Pulmonary artery endothelial cell (primary cell): ENCODE measurements around the gene E2F8. TPM values are rescaled to one million over a fixed set of nuclear protein-coding genes. Genes with fewer than 3 reads are reported as not detected.

Source experiments
- DNase-seq: peaks from one replicate; pipeline ENCODE4 v3.0.0-alpha.2; 2011; ENCODE audit warnings: low read depth, low spot score
- total RNA-seq: library from RNA; depleted of rRNA; stranded (reverse); fragments of >200 nt; gene quantifications from 2 replicates; pipeline ENCODE4 v1.2.3, GENCODE V29; 2014

Gene E2F8
- total RNA-seq, 1 donor from 2014 or later: 2.5 TPM

DNA sequence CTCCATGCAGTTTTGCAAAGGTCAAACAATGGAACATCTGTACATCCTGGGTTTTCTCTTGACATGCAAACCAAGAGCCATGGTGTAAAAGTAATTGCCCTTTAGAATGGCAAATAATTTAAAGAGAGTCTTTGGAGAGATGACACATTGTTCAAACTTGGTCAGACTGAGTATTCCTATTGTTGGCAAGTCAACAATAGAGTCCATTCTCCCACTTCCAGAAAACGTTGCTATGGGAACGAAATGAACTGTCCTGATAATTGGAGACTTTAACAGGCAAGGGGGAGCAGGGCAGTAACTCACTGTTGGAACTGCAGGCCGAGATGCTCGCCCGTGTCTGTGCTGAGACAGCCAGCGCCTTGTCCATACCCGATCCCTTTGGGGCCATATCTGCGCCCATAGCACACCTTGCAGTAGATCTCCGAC, 52.9 kb downstream of the E2F8 start:
- DNase-seq: no peak

DNA sequence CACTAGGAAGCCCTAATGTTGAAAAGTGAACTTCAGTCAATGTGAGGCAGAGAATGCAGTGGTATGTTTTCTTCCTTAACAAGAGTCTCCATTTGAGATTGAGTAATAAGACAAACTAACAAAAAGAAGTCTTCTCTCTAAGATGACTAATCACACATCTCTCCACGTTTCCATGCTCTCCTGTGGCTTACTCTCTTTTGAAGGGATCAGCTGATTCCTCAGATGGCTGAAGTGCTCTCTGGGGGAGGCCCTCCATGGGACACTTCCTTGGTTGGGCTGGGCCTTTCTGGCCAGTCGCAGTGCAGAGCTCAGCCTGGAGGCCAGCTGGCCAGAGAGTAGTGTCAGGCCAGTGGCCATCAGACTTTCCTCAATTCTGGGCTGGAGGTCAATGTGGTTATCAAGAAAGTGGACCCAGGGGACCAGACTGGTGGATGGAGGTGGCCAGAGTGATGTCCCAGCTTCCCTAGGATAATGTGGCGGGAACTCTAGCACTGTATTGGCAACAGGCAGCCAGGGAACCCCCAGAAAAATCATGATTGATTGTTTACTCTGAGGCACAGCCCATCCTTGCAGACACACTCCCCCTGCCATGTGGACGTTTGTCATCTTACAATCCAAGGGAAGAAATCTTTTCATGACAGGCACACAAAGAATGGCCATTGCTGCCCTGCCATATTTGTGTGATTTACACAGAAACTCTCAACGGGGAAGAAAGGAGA, 53.5 kb downstream of the E2F8 start:
- DNase-seq: no peak

- no peak for DNase-seq
Observed at GRCh38 chr11:19185516-19186052, 55.2 kb downstream of the E2F8 start.

DNA sequence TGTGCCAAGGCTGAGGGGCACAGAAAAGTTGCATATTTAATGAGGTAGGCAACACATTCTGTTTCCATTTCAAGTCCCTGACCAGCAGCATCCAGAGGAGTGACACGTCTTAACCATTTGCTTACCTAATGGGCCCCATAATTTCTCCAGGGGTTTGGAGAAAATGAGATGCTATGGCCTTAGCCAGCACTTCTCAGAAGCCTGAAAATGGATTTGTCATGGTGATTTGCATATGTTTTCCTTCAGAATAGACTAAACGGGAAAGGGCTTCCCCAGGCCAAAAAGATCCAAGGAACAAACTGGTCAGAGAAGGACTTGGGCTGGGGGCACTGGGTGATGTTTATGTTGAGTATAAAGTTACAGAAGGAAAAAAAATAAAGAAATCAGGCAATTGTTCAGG, 55.7 kb downstream of the E2F8 start:
- DNase-seq: no peak

GRCh38 chr11:19183646-19184045, 57.1 kb downstream of the E2F8 start:
- no peak for DNase-seq

- DNase-seq: no peak
Observed at GRCh38 chr11:19181531-19182261, 59.0 kb downstream of the E2F8 start.

DNA sequence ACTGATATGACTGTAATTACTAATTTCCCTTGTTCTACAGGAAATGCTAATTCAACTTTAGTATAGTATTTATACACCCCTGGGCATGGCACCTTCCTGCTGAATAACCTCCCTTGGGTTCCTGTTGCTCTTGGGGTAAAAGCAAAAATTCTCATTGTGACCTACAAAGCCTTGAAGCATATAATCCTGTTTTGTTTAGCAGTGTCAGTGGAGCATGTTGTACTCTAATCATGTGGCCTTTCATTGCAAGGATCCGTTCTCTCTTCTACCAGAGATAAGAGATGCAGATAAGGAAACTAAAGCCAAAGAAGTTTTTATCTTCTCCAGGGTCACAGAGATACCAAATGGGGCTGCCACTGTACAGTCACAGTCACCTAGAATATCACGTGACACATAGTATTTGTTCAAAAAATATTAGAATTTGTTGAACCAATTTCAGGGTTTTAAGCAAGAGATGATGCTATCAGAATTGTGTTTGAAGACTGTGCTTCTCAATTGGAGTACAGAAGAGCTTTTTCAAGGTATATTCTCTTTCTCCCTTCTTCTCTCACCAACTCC, 64.0 kb downstream of the E2F8 start:
- no peak for DNase-seq

Other genes starting within 250 kb of the E2F8 start
- not detected in 2 replicates for gene MRGPRX2, start 180.2 kb downstream of the E2F8 start, total RNA-seq
- gene ZDHHC13, start 123.8 kb downstream of the E2F8 start, total RNA-seq: 67.7 and 107 TPM in 2 replicates
- gene CSRP3, start 39.0 kb downstream of the E2F8 start, total RNA-seq: not detected in 2 replicates